Raji (cell line): ENCODE results near the gene CLEC20A.

ENCODE experiments used
- POLR2A ChIP-seq: IDR thresholded peaks from 2 replicates; pipeline ENCODE4 v1.6.1; 2011; ENCODE audit warnings: low read depth, low read length, control low read depth; ENCODE audit not compliant: insufficient read depth

The CLEC20A gene

DNA sequence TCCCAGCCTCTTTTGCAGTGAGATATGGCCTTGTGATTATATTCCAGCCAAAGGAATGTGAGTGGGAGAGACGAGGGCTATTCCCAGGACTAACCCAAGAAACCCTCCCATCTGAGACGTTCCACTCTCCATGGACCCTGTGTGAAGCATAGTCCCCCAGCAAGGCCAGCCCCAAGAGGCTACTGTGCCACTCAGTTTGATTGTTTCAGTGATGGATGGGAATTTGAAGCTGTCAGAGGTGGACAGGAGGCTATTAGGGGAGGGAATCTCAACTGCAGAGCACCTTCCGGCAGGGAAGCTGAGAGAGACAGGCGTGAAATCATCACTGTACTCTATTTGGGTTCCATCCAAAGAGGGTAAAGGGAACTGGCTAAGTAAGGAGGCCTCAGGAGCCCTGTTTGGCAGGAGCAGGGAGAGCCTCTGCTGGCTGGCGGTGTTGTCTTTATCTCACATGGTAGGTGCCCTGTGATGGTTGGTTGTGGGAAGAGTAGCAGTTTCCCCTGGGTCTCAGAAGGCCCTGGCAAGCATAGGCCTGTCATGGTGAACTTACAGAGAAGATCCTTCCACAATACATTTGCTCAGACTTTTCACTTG lies 12.7 kb upstream of the CLEC20A start:
- TF ChIP-seq POLR2A = no peak

- TF ChIP-seq POLR2A = no peak
These were observed 9.9 kb upstream of the CLEC20A start for GRCh38 chr1:178506669-178507068.

DNA sequence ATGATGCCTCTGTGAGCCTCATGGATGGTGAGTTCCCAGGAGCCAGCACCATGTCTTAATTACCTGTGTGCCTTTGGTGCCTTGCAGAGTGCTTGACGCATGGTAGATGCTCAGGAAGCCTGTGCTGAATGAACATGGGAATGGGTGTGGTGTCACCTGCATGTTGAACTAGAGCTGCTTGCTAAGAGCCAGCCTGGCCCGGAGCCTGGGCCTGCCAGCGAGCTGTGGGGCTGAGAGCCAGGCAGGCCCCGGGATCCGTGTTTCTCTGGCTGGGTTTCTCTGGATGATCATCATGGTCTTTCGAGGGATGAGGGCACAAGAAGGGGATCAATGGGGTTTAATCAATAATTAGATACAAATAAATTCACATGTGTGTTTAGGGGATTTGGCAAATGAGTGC lies 9.4 kb upstream of the CLEC20A start:
- no peak for TF ChIP-seq POLR2A

DNA sequence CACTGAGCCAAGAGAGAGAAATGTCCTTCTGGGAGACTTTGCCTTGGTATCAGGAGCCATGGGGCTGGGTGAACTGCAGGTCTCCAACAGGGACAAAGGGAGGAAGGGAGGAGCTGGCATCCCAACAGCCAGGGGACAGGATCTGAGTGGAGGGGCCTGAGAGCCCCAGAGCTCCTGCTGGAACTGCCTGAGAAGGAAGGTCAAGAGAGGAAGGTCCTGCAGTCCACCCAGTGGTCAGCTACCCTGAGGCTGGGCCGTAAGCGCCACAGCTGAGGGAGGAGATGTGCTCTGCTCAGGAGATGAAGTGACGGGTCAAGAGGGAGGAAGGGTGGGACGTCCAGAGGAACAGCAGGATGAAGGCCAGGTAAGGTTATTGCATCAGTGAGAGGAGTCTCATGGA lies 7.5 kb upstream of the CLEC20A start:
- TF ChIP-seq POLR2A = no peak

DNA sequence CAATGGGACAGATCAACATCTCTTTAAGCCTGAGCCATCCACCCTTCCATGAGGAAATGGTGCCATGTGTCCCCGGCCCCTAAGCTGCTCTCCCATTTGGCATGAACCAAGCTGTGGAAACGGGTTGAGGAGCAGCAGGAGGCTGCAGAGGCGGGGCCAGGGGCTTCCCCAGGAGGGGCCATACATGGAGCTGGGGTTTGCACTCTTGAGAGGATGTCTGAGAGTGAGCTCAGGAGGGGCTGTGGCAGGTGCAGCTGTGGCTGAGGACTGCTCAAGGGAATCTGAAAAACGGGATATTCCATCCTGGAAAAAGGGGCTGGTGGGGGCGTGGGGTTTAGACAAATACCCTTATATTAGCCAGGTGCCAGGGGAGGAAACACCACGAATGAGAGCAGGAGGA lies 7.1 kb upstream of the CLEC20A start:
- no peak for TF ChIP-seq POLR2A

DNA sequence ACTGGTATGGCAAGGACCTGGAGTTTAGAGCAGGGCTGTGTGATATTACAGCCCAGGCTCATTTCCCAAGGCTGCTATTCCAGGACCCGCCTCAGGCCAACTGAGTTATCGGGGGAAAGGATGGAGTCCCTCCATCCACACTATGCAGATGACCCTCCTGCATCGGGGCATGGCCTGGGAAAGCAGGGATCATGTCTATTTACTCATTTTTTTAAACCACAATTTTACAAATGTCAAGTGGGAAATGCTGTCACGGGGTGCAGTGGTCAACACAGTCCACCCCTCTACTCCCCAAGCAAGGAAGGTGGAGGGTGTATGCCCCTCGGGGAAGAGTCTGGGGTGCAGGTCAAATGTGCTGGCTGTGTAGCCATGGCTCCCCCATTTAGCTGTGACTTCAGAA lies 6.1 kb upstream of the CLEC20A start:
- TF ChIP-seq POLR2A = no peak

- TF ChIP-seq POLR2A = no peak
These were observed 5.6 kb upstream of the CLEC20A start for GRCh38 chr1:178502330-178502714.

DNA sequence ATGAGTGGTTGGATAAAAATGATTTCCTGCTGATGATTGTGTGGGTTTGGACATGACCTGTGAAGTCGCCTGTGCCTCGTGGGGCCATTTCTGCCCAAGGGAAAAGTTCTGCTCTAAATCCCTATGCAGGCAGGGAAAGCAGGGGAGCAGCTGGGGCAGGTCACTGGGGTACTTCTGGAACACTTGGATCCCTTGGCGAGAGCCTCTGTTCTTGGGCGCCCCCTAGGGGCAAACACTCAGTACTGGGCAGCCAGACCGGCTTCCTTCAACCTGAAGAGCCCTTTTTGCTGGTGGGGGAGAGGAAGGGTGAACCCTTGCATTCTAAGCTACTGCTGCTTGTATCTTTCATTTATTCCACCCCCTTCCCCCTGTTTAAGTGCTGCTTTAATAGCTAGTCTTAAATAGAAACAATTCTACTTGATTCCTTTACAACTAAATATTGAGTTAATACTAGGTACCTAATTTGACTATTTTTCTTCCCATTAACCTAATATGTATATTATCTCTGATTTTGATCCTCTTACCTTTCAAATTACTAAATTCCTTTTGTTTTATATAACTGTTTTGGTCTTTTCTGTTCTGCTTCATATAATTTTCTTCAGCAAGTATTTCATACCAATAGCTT lies 5.1 kb upstream of the CLEC20A start:
- no peak for TF ChIP-seq POLR2A

- TF ChIP-seq POLR2A = no peak
These were observed 4.3 kb upstream of the CLEC20A start for GRCh38 chr1:178500936-178501554.

DNA sequence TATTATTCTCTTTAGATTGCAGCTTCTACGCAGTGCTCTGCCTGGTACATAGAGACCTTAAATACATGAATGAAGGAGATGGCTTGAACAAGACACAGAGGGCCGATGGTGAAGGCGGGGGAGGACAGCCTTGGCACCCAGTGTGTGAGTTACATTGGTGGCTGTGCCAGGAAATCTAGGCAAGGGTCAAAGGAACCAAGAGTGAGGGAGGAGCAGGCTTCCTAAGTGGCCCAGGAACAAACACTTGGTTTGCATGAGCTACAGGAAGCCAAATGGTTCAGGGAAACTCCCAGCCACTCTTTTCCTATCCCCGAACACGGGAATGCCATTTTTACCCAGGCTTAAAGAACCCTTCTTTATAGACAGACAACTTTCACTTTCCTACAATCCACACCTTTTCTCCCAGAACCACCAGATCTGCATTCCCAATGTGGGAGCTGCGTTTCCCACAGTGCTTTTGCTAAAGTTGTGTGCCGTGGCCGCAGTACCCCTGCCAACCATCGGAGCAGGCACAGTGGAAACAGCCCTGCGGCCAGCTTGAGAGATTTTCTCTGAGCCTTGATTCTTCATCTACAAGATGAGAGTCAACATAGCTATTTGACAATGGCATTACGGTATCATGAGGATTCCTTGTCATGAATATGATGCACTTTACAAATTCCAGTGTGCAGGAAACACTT lies 3.5 kb upstream of the CLEC20A start:
- TF ChIP-seq POLR2A = no peak

GRCh38 chr1:178498896-178499675 lies 2.3 kb upstream of the CLEC20A start:
- no peak for TF ChIP-seq POLR2A

DNA sequence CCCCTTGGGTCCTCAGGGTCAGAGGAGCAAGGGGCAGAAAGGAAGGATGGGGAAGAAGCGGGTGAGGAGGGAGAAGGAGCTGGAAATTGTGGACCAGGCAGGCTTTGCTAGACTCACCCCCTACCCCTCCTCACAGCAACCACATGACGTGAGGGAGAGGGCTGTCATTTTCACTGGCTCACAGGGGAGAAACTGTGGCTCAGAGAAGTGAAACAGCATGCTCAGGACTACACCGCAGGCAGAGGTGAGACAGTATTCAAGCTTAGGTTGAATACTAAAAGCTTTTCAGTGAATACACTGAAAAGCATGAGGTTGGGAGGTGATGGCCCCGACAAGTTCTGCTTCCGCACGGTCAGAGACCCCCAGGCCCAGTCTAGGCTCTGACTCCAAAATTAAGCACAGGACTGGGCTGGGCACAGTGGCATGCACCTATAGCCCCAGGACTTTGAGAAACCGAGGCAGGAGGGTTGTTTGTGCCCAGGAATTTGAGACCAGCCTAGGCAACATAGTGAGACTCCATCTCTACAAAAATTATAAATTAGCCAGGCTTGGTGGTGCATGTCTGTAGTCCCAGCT lies 1.2 kb upstream of the CLEC20A start:
- TF ChIP-seq POLR2A = no peak

DNA sequence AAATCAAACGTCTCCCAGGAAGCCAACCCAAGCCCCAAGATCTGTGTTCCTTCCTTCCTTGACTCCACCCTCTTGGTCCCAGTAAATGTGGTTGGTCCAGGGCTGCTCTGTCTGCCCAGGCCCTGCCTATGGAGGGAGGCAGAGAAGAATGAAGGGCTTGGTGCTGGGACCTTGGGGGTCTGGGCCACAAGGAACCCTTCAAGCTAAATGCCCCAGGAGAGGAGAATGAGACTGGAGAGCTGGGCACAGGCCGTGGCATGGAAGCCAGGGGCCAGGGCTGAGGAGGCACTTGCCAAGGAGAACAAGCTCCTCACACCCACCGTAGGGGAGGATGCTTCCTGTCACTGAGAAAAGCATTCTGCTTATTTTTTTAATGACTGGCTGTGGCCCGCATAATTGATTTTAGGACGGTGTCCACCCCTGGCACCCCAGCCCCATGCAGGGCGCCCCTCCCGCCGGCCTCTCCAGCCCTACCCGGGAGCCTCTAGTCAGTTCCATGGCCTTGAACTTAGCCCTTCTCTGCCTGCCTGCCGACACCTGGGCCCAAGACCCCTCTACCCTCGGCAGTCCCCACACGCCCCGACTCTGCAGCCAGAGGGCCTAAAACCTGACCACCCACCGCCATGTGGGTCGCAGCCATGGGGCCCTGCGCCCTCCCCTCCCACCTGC lies 889 bp downstream of the CLEC20A start:
- no peak for TF ChIP-seq POLR2A

GRCh38 chr1:178495158-178495557 lies 1.6 kb downstream of the CLEC20A start:
- no peak for TF ChIP-seq POLR2A
